IPS DF 6.9 (cell line): ENCODE data around the gene GPR108.
"Not testable (repeated sequence)": the region's sequence is repeated elsewhere in the genome, so short reads cannot be mapped to it uniquely, and the experiment has no call there.

Experiments used
- DNase-seq: peaks from one replicate; pipeline ENCODE4 v3.0.0-alpha.2; 2013; ENCODE audit warnings: low read depth, low spot score
- H3K27ac ChIP-seq: one replicate; pipeline ENCODE4 v1.5.1; 2013; ENCODE audit warnings: low read length, control low read depth
- H3K27me3 ChIP-seq: 2 replicates; pipeline ENCODE4 v1.6.1; 2013; ENCODE audit warnings: mild to moderate bottlenecking, low read length; ENCODE audit not compliant: control insufficient read depth, insufficient read depth
- H3K36me3 ChIP-seq: 2 replicates; pipeline ENCODE4 v1.6.1; 2013; ENCODE audit warnings: low read length; ENCODE audit not compliant: control insufficient read depth, insufficient read depth
- H3K4me1 ChIP-seq: 2 replicates; pipeline ENCODE4 v1.6.1; 2013; ENCODE audit warnings: low read length; ENCODE audit not compliant: control insufficient read depth, insufficient read depth
- H3K4me3 ChIP-seq: 2 replicates; pipeline ENCODE4 v1.5.1; 2013; ENCODE audit warnings: mild to moderate bottlenecking, low read length
- H3K9me3 ChIP-seq: 2 replicates; pipeline ENCODE4 v1.6.1; 2013; ENCODE audit warnings: low read length, inconsistent platforms; ENCODE audit not compliant: control insufficient read depth, insufficient read depth
- WGBS: extraction: QIAGEN DNeasy Blood & Tissue Kit; methylation state at CpG from one replicate; pipeline ENCODE4 v1.1.7; 2013; ENCODE audit warnings: mixed read lengths, missing lambda C conversion rate; ENCODE audit not compliant: insufficient read length, insufficient coverage; 5-methylcytosine and 5-hydroxymethylcytosine counted together

Gene GPR108

DNA sequence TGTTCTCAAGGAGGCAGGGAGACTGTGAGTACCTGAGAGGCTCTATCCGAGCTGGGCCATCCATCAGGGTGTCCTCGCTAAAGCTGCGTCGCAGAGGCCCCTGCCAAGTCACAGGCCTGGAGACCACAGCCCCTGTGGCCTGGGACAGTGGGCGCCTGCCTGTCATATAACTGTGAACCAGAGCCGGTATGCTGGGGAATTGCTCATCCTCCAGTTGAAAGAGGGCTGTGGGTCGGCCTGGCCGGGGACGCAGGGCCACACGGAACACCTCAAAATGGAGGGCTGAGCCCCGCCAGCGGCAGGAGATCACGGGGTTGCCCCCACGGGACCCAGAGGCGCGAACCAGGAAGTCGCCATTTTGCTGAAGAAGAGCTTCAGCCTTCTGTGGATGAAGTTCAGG, 23.2 kb upstream of the GPR108 start:
- WGBS: no CpG with 5 or more reads among the region's 17 CpGs
- no peaks in the 10 kb centered on the region for H3K27me3 ChIP-seq
- peaks cover 4% of the 10 kb centered on the region; the same call in 1 of the 2 replicates for H3K36me3 ChIP-seq
- H3K4me3 ChIP-seq: no peak overlapping the region
- no peak for DNase-seq
- no peaks in the 10 kb centered on the region for H3K4me1 ChIP-seq
- no peaks in the 10 kb centered on the region for H3K9me3 ChIP-seq
- no peak overlapping the region for H3K27ac ChIP-seq

DNA sequence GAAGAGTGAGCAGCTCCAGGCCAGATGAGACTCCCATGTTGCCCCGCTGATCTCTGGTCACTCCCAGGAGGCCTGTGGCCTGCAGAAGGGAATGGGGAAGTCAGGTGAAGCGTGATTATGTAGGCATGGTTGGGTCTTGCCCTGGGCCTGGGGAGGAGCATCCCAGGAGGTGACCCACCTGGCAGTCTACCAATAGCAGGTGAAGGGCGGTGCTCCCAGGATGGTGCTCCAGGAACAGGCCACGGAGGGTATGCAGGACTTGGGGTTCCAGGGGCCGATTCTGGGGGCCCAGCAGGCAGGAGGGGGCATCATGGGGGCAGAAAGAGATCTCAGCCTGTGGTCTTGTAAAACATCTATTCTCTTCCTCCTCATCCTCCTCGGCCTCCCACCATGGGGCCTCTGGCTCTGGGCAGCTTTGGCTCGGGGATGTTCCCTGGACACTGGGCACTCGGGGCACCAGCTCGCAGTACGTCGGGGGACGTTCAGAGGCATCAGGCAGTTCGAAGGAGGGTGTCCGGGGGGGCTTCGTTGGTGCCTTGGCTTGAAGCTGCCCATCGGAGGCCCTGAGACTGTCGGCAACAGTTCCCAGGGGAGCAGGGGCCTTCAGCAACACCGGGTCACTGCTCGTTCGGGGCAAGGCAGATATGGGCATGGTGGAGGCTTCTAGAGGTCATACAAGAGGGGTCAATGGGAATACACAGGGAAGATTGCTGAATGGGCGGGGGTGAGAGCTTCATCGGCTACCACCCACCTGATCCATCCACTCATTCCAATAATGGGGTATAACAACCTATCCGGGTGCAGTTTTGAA, 17.5 kb upstream of the GPR108 start:
- Histone ChIP-seq H3K4me1 (0 out of 2 replicates have a peak, but pooled peaks cover 2% of the 10 kb centered on the region), H3K27me3 (no peaks in the 10 kb centered on the region), H3K27ac (no peak overlapping the region), H3K4me3 (no peak overlapping the region), H3K36me3 (peaks cover 20% of the 10 kb centered on the region), H3K9me3 (no peaks in the 10 kb centered on the region)
- WGBS: no CpG with 5 or more reads among the region's 23 CpGs
- no peak for DNase-seq

DNA sequence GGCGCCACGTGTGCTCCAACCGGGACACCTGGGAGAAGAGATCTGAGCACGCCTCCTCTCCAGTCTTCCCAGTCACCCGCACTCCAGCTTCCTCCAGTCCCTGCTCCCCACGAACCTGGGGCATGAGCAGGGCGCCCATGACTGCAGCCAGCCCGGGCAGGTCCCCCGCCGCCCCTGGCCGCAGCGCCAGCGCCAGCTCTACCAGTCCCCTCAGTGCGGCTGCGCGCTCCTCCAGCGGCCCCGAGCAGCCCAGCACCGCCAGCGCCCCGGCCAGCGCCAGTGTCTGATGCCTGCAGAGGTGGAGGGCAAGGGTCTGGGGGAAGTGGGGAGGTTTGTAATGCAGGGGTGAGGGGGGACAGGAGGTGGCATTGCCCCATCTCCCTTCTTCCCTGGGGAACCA, 16.8 kb upstream of the GPR108 start:
- no peak overlapping the region for H3K27ac ChIP-seq
- no peaks in the 10 kb centered on the region for H3K9me3 ChIP-seq
- H3K4me3 ChIP-seq: no peak overlapping the region
- no CpG with 5 or more reads among the region's 22 CpGs for WGBS
- peaks cover 21% of the 10 kb centered on the region for H3K36me3 ChIP-seq
- no peak for DNase-seq
- H3K27me3 ChIP-seq: no peaks in the 10 kb centered on the region
- 0 out of 2 replicates have a peak, but pooled peaks cover 2% of the 10 kb centered on the region for H3K4me1 ChIP-seq

GRCh38 chr19:6753178-6754031, 16.0 kb upstream of the GPR108 start:
- Histone ChIP-seq H3K4me1 (0 out of 2 replicates have a peak, but pooled peaks cover 2% of the 10 kb centered on the region), H3K27ac (no peak overlapping the region), H3K27me3 (no peaks in the 10 kb centered on the region), H3K9me3 (no peaks in the 10 kb centered on the region), H3K4me3 (peak overlapping the region; percentile 25; the same call in 1 of the 2 replicates), H3K36me3 (peaks cover 23% of the 10 kb centered on the region)
- WGBS: no CpG with 5 or more reads among the region's 50 CpGs
- no peak for DNase-seq

DNA sequence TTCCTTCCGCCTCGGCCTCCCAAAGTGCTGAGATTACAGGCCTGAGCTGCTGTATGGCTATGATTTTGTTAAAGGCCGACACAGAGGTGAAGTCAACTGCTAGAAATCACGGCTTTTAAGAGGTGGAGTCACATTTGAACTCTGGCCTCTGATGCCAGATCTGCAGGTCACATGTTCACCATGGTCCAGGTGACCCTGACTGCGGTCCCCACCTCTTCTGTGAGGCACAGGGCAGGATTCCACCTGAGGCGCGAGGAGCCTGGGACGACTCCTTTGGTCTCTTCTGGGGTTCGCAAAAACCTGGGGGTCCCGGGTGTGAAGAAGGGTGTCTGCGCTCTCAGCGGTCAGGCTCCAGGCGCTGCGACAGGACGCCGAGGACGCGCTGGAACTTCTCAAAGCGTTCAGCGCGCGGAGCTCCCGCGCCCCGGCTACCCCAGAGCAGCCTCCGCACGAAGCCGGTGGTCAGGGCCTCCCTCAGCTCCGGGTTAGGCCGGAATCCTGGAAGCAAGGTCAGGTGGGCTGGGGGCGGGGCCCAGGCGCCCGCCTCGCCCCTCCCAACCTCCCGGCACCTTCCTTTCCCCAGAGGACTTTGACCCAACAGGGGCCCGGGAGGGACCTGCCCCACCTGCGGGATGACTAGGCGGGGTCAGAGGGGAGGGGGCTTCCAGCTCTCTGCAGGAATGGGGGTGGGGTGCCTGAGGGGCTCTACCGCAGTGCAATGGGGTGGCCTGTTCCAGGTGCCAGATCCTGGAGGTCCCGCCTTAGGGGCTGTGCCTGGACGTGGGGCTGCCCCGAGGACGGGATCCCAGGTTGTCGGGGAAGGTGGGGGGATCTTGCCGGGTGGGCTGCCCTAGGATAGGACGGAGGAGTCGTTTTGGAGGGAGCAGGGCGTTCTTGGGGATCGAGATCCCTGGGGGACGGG, 15.1 kb upstream of the GPR108 start:
- Histone ChIP-seq H3K4me3 (peak overlapping the region; percentile 25; the same call in 1 of the 2 replicates), H3K9me3 (no peaks in the 10 kb centered on the region), H3K27ac (no peak overlapping the region), H3K4me1 (0 out of 2 replicates have a peak, but pooled peaks cover 2% of the 10 kb centered on the region), H3K36me3 (peaks cover 25% of the 10 kb centered on the region), H3K27me3 (no peaks in the 10 kb centered on the region)
- no CpG with 5 or more reads among the region's 50 CpGs for WGBS
- no peak for DNase-seq

- H3K4me3 ChIP-seq: no peak overlapping the region
- no CpG with 5 or more reads among the region's 16 CpGs for WGBS
- H3K9me3 ChIP-seq: no peaks in the 10 kb centered on the region
- DNase-seq: no peak
- no peak overlapping the region for H3K27ac ChIP-seq
- H3K36me3 ChIP-seq: peaks cover 33% of the 10 kb centered on the region
- no peaks in the 10 kb centered on the region for H3K27me3 ChIP-seq
- H3K4me1 ChIP-seq: 0 out of 2 replicates have a peak, but pooled peaks cover 2% of the 10 kb centered on the region
These were observed 13.8 kb upstream of the GPR108 start for GRCh38 chr19:6751189-6751588.

DNA sequence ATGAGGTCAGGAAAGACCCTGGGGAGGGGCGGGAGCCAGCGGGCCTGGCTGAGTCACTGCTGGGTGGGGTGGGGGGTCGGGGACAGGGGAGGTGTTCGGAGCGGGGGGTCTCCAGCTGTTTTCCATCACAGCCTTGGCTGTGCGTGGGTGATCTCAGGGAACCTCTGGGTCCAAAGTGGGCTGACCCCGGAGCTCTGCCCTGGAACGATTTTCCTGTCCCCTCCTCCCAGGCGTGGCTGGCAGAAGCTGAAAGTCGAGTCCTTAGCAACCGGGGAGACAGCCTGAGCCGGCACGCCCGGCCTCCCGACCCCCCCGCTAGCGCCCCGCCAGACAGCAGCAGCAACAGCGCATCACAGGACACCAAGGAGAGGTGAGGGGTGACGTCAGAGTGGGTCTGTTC, 12.7 kb upstream of the GPR108 start:
- Histone ChIP-seq H3K4me3 (no peak overlapping the region), H3K4me1 (0 out of 2 replicates have a peak, but pooled peaks cover 2% of the 10 kb centered on the region), H3K27me3 (no peaks in the 10 kb centered on the region), H3K9me3 (no peaks in the 10 kb centered on the region), H3K27ac (no peak overlapping the region), H3K36me3 (peaks cover 36% of the 10 kb centered on the region)
- no peak for DNase-seq
- WGBS: no CpG with 5 or more reads among the region's 20 CpGs

DNA sequence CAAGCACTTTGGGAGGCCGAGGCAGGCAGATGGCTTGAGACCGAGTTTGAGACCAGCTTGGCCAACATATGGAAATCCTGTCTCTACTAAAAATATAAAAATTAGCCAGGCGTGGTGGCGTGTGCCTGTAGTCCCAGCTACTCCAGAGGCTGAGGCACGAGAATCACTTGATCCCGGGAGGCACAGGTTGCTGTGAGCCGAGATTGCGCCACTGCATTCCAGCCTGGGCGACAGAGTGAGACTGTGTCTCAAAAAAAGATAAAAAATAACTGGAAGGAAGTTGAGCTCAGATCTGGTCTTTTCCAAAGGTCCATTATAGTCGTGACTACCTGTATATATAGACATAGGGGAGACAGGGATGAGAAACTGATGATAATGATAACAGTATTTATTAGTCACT, 11.2 kb upstream of the GPR108 start:
- H3K27me3 ChIP-seq, DNase-seq, H3K27ac ChIP-seq, H3K4me1 ChIP-seq, H3K9me3 ChIP-seq, H3K4me3 ChIP-seq: not testable (repeated sequence)
- peaks cover 36% of the 10 kb centered on the region for H3K36me3 ChIP-seq
- WGBS: no CpG with 5 or more reads among the region's 10 CpGs

- H3K36me3 ChIP-seq: peaks cover 34% of the 10 kb centered on the region
- no CpG with 5 or more reads among the region's 24 CpGs for WGBS
- H3K27me3 ChIP-seq: no peaks in the 10 kb centered on the region
- no peak overlapping the region for H3K27ac ChIP-seq
- no peaks in the 10 kb centered on the region for H3K9me3 ChIP-seq
- DNase-seq: no peak
- H3K4me1 ChIP-seq: no peaks in the 10 kb centered on the region; the same call in none of the 2 replicates
- H3K4me3 ChIP-seq: no peak overlapping the region
These were observed 8.6 kb upstream of the GPR108 start for GRCh38 chr19:6745965-6746364.
